H9 (cell line): Measurements from ENCODE around the gene LY6G5B. TPM values are rescaled to one million over a fixed set of nuclear protein-coding genes. Genes with fewer than 3 reads are reported as not detected.

Experiments used
- DNase-seq: peaks from one replicate; pipeline ENCODE4 v3.0.0-alpha.2; 2017
- H2AFZ ChIP-seq: one replicate; pipeline ENCODE4 v1.6.1; 2013; ENCODE audit warnings: mild to moderate bottlenecking, low read length, control low read depth, moderate library complexity
- H2AK5ac ChIP-seq: 2 replicates; pipeline ENCODE4 v1.6.1; 2013; ENCODE audit warnings: low read length, control low read depth, mixed read lengths; ENCODE audit not compliant: insufficient read length
- H2BK120ac ChIP-seq: one replicate; pipeline ENCODE4 v1.6.1; 2013; ENCODE audit warnings: low read depth, mild to moderate bottlenecking, low read length, control low read depth, inconsistent platforms; ENCODE audit not compliant: poor library complexity, severe bottlenecking
- H2BK12ac ChIP-seq: 2 replicates; pipeline ENCODE4 v1.6.1; 2013; ENCODE audit warnings: low read length, control low read depth, mixed read lengths, low read depth; ENCODE audit not compliant: insufficient read length
- H2BK15ac ChIP-seq: 2 replicates; pipeline ENCODE4 v1.6.1; 2013; ENCODE audit warnings: low read depth, low read length, control low read depth
- H2BK20ac ChIP-seq: one replicate; pipeline ENCODE4 v1.6.1; 2013; ENCODE audit warnings: low read depth, mild to moderate bottlenecking, low read length, control low read depth, inconsistent platforms; ENCODE audit not compliant: poor library complexity, severe bottlenecking
- H2BK5ac ChIP-seq: 2 replicates; pipeline ENCODE4 v1.6.1; 2013; ENCODE audit warnings: low read length, control low read depth, mixed read lengths; ENCODE audit not compliant: insufficient read length
- H3K14ac ChIP-seq: 2 replicates; pipeline ENCODE4 v1.6.1; 2013; ENCODE audit warnings: low read length, control low read depth; ENCODE audit not compliant: insufficient read depth
- H3K18ac ChIP-seq: 2 replicates; pipeline ENCODE4 v1.6.1; 2013; ENCODE audit warnings: low read depth, mild to moderate bottlenecking, mixed read lengths, low read length, control low read depth; ENCODE audit not compliant: insufficient read length
- H3K23ac ChIP-seq: 2 replicates; pipeline ENCODE4 v1.6.1; 2013; ENCODE audit warnings: low read length, control low read depth, mixed read lengths, low read depth; ENCODE audit not compliant: insufficient read length
- H3K23me2 ChIP-seq: 2 replicates; pipeline ENCODE4 v1.6.1; 2013; ENCODE audit warnings: low read depth, mild to moderate bottlenecking, mixed read lengths, low read length, control low read depth; ENCODE audit not compliant: insufficient read length, poor library complexity, severe bottlenecking
- H3K27ac ChIP-seq: 2 replicates; pipeline ENCODE4 v1.5.1; 2013; ENCODE audit warnings: low read length, control low read depth, mixed read lengths, low read depth; ENCODE audit not compliant: insufficient read length
- H3K27me3 ChIP-seq: 2 replicates; pipeline ENCODE4 v1.6.1; 2013; ENCODE audit warnings: low read length, control low read depth, inconsistent platforms; ENCODE audit not compliant: insufficient read depth
- H3K4ac ChIP-seq: 2 replicates; pipeline ENCODE4 v1.6.1; 2013; ENCODE audit warnings: low read depth, mild to moderate bottlenecking, control low read depth, inconsistent platforms, low read length, moderate library complexity
- H3K4me1 ChIP-seq: 2 replicates; pipeline ENCODE4 v1.6.1; 2013; ENCODE audit warnings: low read length, control low read depth, inconsistent platforms; ENCODE audit not compliant: insufficient read depth
- H3K4me2 ChIP-seq: 2 replicates; pipeline ENCODE4 v1.6.1; 2013; ENCODE audit warnings: low read length, control low read depth, mixed read lengths; ENCODE audit not compliant: insufficient read length, insufficient read depth
- H3K56ac ChIP-seq: 2 replicates; pipeline ENCODE4 v1.6.1; 2013; ENCODE audit warnings: low read depth, mild to moderate bottlenecking, mixed read lengths, low read length, control low read depth; ENCODE audit not compliant: insufficient read length
- H3K79me1 ChIP-seq: 2 replicates; pipeline ENCODE4 v1.6.1; 2013; ENCODE audit warnings: low read depth, mild to moderate bottlenecking, moderate library complexity, low read length, control low read depth, inconsistent platforms; ENCODE audit not compliant: insufficient read depth, poor library complexity, severe bottlenecking
- H3K79me2 ChIP-seq: 2 replicates; pipeline ENCODE4 v1.6.1; 2013; ENCODE audit warnings: low read length, control low read depth, inconsistent platforms; ENCODE audit not compliant: insufficient read depth
- H3K9ac ChIP-seq: 2 replicates; pipeline ENCODE4 v1.6.1; 2013; ENCODE audit warnings: low read length, control low read depth, mixed read lengths; ENCODE audit not compliant: insufficient read length; ENCODE audit errors: extremely low read depth
- H3K9me3 ChIP-seq: one replicate; pipeline ENCODE4 v1.6.1; 2013; ENCODE audit warnings: low read depth, low read length, inconsistent platforms; ENCODE audit not compliant: control insufficient read depth
- H3T11ph ChIP-seq: one replicate; pipeline ENCODE4 v1.6.1; 2013; ENCODE audit warnings: mild to moderate bottlenecking, low read length, control low read depth, inconsistent platforms
- H4K20me1 ChIP-seq: one replicate; pipeline ENCODE4 v1.6.1; 2013; ENCODE audit not compliant: control insufficient read depth, insufficient read length, insufficient read depth
- H4K5ac ChIP-seq: 2 replicates; pipeline ENCODE4 v1.6.1; 2013; ENCODE audit warnings: low read depth, mild to moderate bottlenecking, mixed read lengths, low read length, control low read depth; ENCODE audit not compliant: insufficient read length
- H4K8ac ChIP-seq: replicated peaks from 2 replicates; pipeline ENCODE4 v1.6.1; 2013; ENCODE audit warnings: low read length, control low read depth, mixed read lengths, low read depth; ENCODE audit not compliant: insufficient read length
- H4K91ac ChIP-seq: 2 replicates; pipeline ENCODE4 v1.6.1; 2013; ENCODE audit warnings: low read depth, mild to moderate bottlenecking, moderate library complexity, mixed read lengths, low read length, control low read depth; ENCODE audit not compliant: insufficient read length
- H3K27ac Mint-ChIP-seq, 3 experiments: 2 replicates in 2 of 3; 3 replicates in 1 of 3; pipeline ENCODE4 v1.8.0; 2020 to 2021; ENCODE audit warnings: mixed read lengths in 3 of 3, mild to moderate bottlenecking in 1 of 3, moderate library complexity in 1 of 3
- H3K27me3 Mint-ChIP-seq: 2 replicates; pipeline ENCODE4 v1.8.0; 2021; ENCODE audit warnings: low read depth, mild to moderate bottlenecking, moderate library complexity, mixed read lengths
- H3K36me3 Mint-ChIP-seq, 3 experiments: 2 replicates in 2 of 3; 3 replicates in 1 of 3; pipeline ENCODE4 v1.8.0; 2020 to 2021; ENCODE audit warnings: low read depth in 3 of 3, mixed read lengths in 3 of 3; ENCODE audit not compliant: insufficient read depth in 1 of 3
- H3K4me1 Mint-ChIP-seq, 2 experiments: 2 replicates each; pipeline ENCODE4 v1.8.0; 2020; ENCODE audit warnings: mixed read lengths in 2 of 2
- H3K4me3 Mint-ChIP-seq, 2 experiments: 2 replicates in 1 of 2; 3 replicates in 1 of 2; pipeline ENCODE4 v1.8.0; 2020 to 2021; ENCODE audit warnings: mild to moderate bottlenecking in 2 of 2, mixed read lengths in 2 of 2, moderate library complexity in 1 of 2
- H3K9me3 Mint-ChIP-seq, 2 experiments: 2 replicates in 1 of 2; 3 replicates in 1 of 2; pipeline ENCODE4 v1.8.0; 2020; ENCODE audit warnings: mild to moderate bottlenecking in 2 of 2, mixed read lengths in 2 of 2, moderate library complexity in 1 of 2
- WGBS: extraction: QIAGEN DNeasy Blood & Tissue Kit; methylation state at CpG from one replicate; pipeline ENCODE4 v1.1.7; 2013; ENCODE audit warnings: missing lambda C conversion rate, low lambda C conversion rate, mixed read lengths; ENCODE audit not compliant: insufficient read length; ENCODE audit errors: extremely low coverage; 5-methylcytosine and 5-hydroxymethylcytosine counted together
- total RNA-seq: library from RNA; stranded (reverse); gene quantifications from 2 replicates; pipeline ENCODE4 v1.2.1, GENCODE V29; 2021
- TF ChIP-seq, protein P1 (sequence below): fragments of 200-600 bp; sonication (generic); conservative IDR thresholded peaks from 3 replicates; pipeline ENCODE4 v1.8.0; 2021; ENCODE audit warnings: antibody characterized with exemption, mild to moderate bottlenecking

The LY6G5B gene
- total RNA-seq, 1 experiment from 2014 or later, result 21.6 TPM

DNA sequence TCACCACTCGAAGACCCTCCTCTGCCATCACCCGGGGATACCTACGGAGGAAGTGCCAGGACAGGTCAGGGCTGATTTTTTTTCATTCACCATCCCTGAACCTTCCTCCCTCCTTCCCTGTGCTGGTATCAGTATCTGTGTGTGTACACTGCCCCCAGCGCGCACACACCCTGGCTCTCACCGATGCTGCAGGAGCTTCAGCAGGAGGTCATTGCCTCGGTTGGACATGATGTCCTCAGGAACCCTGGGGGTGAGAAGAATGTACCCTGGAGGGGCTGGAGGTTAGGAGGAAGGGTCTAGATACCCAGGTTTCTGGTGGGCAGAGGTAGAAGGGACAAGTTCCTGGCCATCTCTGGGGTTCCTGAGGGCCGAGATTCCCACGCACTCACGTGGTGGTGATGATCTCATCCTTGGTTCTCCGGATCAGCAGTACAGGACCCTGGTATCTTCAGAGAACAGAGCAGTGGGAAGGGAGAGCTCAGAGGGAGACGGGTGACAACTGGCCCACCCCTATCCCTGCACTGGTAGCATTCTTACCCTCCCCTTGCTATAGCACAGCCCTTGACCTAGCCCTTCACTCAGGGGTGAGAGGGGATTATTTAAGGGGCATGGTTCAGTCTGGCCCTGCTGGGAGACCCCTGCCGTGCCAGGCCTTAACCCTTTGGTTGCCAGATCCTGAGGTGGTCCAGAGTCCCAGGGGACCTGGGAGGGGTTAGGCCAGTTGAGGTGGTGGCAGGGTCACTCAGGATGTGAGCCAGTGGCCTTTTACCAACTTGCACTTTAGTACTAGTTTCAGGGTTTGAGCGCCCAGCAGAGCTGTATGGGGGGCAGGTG, 18.3 kb downstream of the LY6G5B start:
- H2AFZ ChIP-seq, result no peak overlapping the region
- Mint-ChIP-seq H3K9me3 (no peaks in the 10 kb centered on the region; a peak in 1 of 5 replicates), H3K36me3 (peaks cover 14 to 54% (median 36%) of the 10 kb centered on the region in 3 experiments), H3K27me3 (peaks cover 3% of the 10 kb centered on the region), H3K27ac (peak overlapping the region in 2 of 3 experiments; percentile 23 to 52; a peak in 3 of 7 replicates), H3K4me3 (no peak overlapping the region; a peak in 1 of 5 replicates), H3K4me1 (peaks cover 13 to 18% of the 10 kb centered on the region in 2 experiments)
- H4K91ac ChIP-seq, result no peak overlapping the region
- H2BK5ac ChIP-seq, result no peak overlapping the region
- no peak overlapping the region for H3K56ac ChIP-seq
- TF ChIP-seq, protein P1, sequence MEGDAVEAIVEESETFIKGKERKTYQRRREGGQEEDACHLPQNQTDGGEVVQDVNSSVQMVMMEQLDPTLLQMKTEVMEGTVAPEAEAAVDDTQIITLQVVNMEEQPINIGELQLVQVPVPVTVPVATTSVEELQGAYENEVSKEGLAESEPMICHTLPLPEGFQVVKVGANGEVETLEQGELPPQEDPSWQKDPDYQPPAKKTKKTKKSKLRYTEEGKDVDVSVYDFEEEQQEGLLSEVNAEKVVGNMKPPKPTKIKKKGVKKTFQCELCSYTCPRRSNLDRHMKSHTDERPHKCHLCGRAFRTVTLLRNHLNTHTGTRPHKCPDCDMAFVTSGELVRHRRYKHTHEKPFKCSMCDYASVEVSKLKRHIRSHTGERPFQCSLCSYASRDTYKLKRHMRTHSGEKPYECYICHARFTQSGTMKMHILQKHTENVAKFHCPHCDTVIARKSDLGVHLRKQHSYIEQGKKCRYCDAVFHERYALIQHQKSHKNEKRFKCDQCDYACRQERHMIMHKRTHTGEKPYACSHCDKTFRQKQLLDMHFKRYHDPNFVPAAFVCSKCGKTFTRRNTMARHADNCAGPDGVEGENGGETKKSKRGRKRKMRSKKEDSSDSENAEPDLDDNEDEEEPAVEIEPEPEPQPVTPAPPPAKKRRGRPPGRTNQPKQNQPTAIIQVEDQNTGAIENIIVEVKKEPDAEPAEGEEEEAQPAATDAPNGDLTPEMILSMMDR, result no peak
- no peak overlapping the region for H3K4ac ChIP-seq
- H2BK120ac ChIP-seq, result no peak overlapping the region
- H3K79me1 ChIP-seq, result no peaks in the 10 kb centered on the region
- WGBS, result no CpG with 5 or more reads among the region's 14 CpGs
- no peak overlapping the region for H2BK15ac ChIP-seq
- H3T11ph ChIP-seq, result no peak overlapping the region
- H3K18ac ChIP-seq, result no peak overlapping the region
- no peaks in the 10 kb centered on the region for H4K20me1 ChIP-seq
- H4K5ac ChIP-seq, result no peak overlapping the region
- no peak overlapping the region for H3K27ac ChIP-seq
- no peak for DNase-seq
- no peak overlapping the region for H3K9ac ChIP-seq
- no peaks in the 10 kb centered on the region for H3K9me3 ChIP-seq
- no peak overlapping the region for H3K4me2 ChIP-seq
- H3K79me2 ChIP-seq, result no peaks in the 10 kb centered on the region
- H2BK20ac ChIP-seq, result no peak overlapping the region
- no peak overlapping the region for H3K14ac ChIP-seq
- no peak overlapping the region for H2BK12ac ChIP-seq
- H3K4me1 ChIP-seq, result no peaks in the 10 kb centered on the region
- peaks cover 5% of the 10 kb centered on the region for H3K23me2 ChIP-seq
- no peak overlapping the region for H4K8ac ChIP-seq
- H3K27me3 ChIP-seq, result no peaks in the 10 kb centered on the region
- H2AK5ac ChIP-seq, result no peak overlapping the region
- H3K23ac ChIP-seq, result no peak overlapping the region
